SU-DHL-6 (cell line): Measurements from ENCODE around the gene TAF13.

ENCODE experiments used
- EZH2phosphoT487 ChIP-seq: fragments of 200-600 bp; sonication (generic), shearing (Covaris generic); conservative IDR thresholded peaks from 2 replicates; pipeline ENCODE4 v1.6.1; 2018; ENCODE audit warnings: mild to moderate bottlenecking, antibody characterized with exemption, low read length, moderate library complexity, mixed read lengths
- TF ChIP-seq, protein P1 (sequence below): fragments of 200-600 bp; sonication (generic); IDR thresholded peaks from one replicate; pipeline ENCODE4 v1.5.1; 2017; ENCODE audit warnings: antibody characterized with exemption, mild to moderate bottlenecking, low read length, moderate library complexity; ENCODE audit not compliant: insufficient read depth, poor library complexity, severe bottlenecking

DNA sequence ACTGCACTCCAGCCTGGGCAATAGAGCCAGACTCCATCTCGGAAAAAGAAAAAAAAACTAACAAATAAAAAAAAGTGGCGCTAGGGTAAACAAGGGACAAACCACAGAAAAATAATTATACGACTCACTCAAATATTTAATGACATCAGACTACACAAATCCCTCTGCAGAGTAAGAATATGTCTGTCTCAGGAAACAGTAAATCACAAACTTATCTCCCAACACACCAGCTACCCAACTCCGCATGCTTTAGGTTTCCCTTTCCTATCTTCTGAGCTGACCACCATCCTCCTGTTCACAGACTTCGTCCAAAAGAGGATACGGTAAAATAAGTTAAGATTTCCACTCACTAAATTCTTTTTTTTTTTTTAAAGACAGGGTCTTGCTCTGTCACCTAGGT is 50.1 kb downstream of the TAF13 start:
- TF ChIP-seq, protein P1, sequence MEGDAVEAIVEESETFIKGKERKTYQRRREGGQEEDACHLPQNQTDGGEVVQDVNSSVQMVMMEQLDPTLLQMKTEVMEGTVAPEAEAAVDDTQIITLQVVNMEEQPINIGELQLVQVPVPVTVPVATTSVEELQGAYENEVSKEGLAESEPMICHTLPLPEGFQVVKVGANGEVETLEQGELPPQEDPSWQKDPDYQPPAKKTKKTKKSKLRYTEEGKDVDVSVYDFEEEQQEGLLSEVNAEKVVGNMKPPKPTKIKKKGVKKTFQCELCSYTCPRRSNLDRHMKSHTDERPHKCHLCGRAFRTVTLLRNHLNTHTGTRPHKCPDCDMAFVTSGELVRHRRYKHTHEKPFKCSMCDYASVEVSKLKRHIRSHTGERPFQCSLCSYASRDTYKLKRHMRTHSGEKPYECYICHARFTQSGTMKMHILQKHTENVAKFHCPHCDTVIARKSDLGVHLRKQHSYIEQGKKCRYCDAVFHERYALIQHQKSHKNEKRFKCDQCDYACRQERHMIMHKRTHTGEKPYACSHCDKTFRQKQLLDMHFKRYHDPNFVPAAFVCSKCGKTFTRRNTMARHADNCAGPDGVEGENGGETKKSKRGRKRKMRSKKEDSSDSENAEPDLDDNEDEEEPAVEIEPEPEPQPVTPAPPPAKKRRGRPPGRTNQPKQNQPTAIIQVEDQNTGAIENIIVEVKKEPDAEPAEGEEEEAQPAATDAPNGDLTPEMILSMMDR, result no peak
- TF ChIP-seq EZH2phosphoT487, result no peak
